Lower leg skin (tissue), 4 donors: Measurements from ENCODE around the gene KRTAP6-3. TPM values are rescaled to one million over a fixed set of nuclear protein-coding genes. Genes with fewer than 3 reads are reported as not detected.

Experiments
- DNase-seq, 2 donors: peaks; one replicate each; pipeline ENCODE4 v3.0.0-alpha.2; 2019; ENCODE audit warnings: low spot score in 2 of 2
- H3K4me3 ChIP-seq: fragments of 200-600 bp; sonication (generic); 2 replicates; pipeline ENCODE4 v1.5.1; 2017; ENCODE audit warnings: mild to moderate bottlenecking, low read depth; ENCODE audit not compliant: poor library complexity, severe bottlenecking
- POLR2A ChIP-seq, 2 donors: fragments of 450-650 bp; IDR thresholded peaks; one replicate each; pipeline ENCODE4 v1.6.1; 2016 to 2017; ENCODE audit warnings: antibody characterized with exemption in 2 of 2, mild to moderate bottlenecking in 1 of 2, moderate library complexity in 1 of 2
- WGBS, 2 donors: methylation state at CpG; one replicate each; pipeline ENCODE4 v1.1.5; 2018; 5-methylcytosine and 5-hydroxymethylcytosine counted together
- intact Hi-C: fragments of 100-400 bp; cut with DNase I; formaldehyde crosslinking; loops from one replicate; pipeline ENCODE4 v1.15.0; 2023; ENCODE audit warnings: low total_unique reads
- total RNA-seq, 4 donors: library from RNA; depleted of rRNA; stranded (reverse); fragments of >200 nt; gene quantifications; one replicate each; pipeline ENCODE4 v1.1.0, GENCODE V29; 2016
- TF ChIP-seq, protein P1 (sequence below), 3 donors: fragments of 450-650 bp; IDR thresholded peaks; one replicate each; pipeline ENCODE4 v1.5.1; 2016; ENCODE audit warnings: antibody characterized with exemption in 3 of 3, mild to moderate bottlenecking in 3 of 3, moderate library complexity in 2 of 3

KRTAP6-3 gene, protein sequence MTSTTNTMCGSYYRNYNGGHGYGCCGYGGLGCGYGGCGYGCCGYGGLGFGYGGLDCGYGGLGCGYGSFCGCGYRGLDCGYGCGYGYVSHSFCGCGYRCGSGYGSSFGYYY
- total RNA-seq, result not detected

DNA sequence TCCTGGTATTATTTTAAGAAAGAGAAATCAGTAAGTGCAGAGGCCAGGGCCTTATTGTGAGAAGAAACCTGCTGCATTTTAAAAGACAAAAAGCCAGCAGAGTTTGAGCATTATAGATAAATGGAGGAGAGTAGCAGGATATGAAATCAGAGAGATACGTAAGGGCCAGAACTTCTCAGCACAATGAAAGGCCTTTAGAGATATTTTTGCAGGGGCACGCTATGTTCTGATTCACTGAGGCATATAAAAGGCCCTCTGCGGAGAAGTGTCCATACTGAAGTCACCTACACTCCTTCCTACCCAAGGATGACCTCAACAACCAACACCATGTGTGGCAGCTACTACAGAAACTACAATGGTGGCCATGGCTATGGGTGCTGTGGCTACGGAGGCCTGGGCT lies at the start of gene KRTAP6-3:
KRTAP6-3 (plus strand) TSS at position 301 of the 400 bp plus-strand sequence; CDS start at position 307, 6 bp downstream.
- WGBS, 2 donors, result 95 to 98% methylated on average over 4 of the region's 4 CpGs
- TF ChIP-seq POLR2A (IDR thresholded peaks at IDR 0.05), result no peak
- TF ChIP-seq, protein P1, sequence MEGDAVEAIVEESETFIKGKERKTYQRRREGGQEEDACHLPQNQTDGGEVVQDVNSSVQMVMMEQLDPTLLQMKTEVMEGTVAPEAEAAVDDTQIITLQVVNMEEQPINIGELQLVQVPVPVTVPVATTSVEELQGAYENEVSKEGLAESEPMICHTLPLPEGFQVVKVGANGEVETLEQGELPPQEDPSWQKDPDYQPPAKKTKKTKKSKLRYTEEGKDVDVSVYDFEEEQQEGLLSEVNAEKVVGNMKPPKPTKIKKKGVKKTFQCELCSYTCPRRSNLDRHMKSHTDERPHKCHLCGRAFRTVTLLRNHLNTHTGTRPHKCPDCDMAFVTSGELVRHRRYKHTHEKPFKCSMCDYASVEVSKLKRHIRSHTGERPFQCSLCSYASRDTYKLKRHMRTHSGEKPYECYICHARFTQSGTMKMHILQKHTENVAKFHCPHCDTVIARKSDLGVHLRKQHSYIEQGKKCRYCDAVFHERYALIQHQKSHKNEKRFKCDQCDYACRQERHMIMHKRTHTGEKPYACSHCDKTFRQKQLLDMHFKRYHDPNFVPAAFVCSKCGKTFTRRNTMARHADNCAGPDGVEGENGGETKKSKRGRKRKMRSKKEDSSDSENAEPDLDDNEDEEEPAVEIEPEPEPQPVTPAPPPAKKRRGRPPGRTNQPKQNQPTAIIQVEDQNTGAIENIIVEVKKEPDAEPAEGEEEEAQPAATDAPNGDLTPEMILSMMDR (IDR thresholded peaks at IDR 0.05), result no peak
- no peak within 1 kb of the TSS for H3K4me3 ChIP-seq
- intact Hi-C loops, result no loop called here
- no peak for DNase-seq

DNA sequence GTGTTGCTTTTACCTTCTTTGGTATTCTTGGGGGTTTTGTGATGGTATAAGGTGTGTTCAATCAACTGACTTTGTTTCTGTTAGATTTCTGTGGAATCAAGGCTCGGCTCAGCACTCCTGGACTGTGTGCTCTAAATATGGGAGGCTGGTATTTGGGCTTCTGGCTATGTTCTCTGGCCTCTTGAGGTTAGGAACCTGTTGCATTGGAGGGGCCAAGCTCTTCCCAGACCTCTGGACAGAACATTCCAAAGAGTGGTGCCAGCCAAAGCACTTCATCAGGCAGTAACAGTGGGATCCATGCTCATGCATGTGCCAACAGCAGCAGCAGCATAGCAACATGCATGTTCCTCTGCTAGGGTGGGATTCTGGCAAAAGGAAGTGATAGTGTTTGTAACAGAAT lies 39.5 kb upstream of the KRTAP6-3 start:
- TF ChIP-seq, protein P1 (IDR thresholded peaks at IDR 0.05), result no peak
- no peak for TF ChIP-seq POLR2A (IDR thresholded peaks at IDR 0.05)
- H3K4me3 ChIP-seq, result no peak overlapping the region

GRCh38 chr21:30555095-30555494 lies 37.1 kb upstream of the KRTAP6-3 start:
- no peak for DNase-seq
- intact Hi-C loops, result no loop called here
- 90 to 92% methylated on average over 2 of the region's 2 CpGs for WGBS, 2 donors
- no peak overlapping the region for H3K4me3 ChIP-seq
- TF ChIP-seq, protein P1 (IDR thresholded peaks at IDR 0.05), result no peak
- TF ChIP-seq POLR2A (IDR thresholded peaks at IDR 0.05), result no peak

More for the DNA sequence above, 39.5 kb upstream of the KRTAP6-3 start:
- no peak for DNase-seq
- intact Hi-C loops, result no loop called here
- 75 to 92% methylated on average over 1 of the region's 1 CpG for WGBS, 2 donors

DNA sequence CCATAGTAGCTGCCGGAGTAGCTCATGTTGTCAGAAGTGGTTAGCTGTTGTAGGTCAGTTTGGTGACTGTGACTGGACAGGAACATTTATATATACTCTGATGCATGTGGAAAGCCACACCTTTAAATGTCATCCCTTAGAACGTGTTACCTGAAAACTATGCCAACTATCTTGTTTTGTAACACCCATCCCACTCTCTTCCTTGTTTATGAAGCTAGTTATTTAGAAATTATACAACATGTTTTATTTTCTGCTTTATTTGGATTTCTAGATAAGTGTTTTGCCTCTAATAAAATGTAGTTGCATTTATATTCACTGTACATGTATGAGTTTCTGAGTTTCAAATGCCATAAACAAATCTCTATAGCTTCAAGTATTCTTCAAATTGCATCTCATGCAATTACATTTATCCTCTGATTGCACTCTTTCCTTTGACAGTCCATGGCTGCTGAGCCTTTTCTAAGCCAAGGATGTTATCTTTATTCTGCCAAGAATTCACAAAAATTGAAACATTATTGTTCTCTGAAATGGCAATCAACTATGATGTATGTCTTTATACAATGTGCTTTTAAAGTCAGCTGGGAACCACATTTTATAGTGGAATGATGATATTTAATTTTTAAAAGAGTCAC lies 30.9 kb upstream of the KRTAP6-3 start, which contains the start of gene KRTAP19-7:
KRTAP19-7 (minus strand) TSS at position 51 of the 632 bp plus-strand sequence; CDS start at position 26, 25 bp downstream.
- DNase-seq, result no peak
- intact Hi-C loops, result no loop called here
- 63 to 78% methylated on average over 2 of the region's 2 CpGs for WGBS, 2 donors
- no peak within 1 kb of the TSS for H3K4me3 ChIP-seq
- TF ChIP-seq POLR2A (IDR thresholded peaks at IDR 0.05), result no peak
- TF ChIP-seq, protein P1 (IDR thresholded peaks at IDR 0.05), result no peak

- no peak for DNase-seq
- intact Hi-C loops, result no loop called here
- WGBS, 2 donors, result 59 to 62% methylated on average over 2 of the region's 2 CpGs
- no peak for TF ChIP-seq POLR2A (IDR thresholded peaks at IDR 0.05)
- TF ChIP-seq, protein P1 (IDR thresholded peaks at IDR 0.05), result no peak
- no peak overlapping the region for H3K4me3 ChIP-seq
These were observed 30.3 kb upstream of the KRTAP6-3 start for GRCh38 chr21:30561957-30562356.
